Lower lobe of right lung (tissue), 2 donors: ENCODE results near the gene BIRC5. TPM values are rescaled to one million over a fixed set of nuclear protein-coding genes. Genes with fewer than 3 reads are reported as not detected.

Experiments used
- ATAC-seq, 2 donors: fragments of 200-7000 bp; cut with Tn5 transposase; one replicate each; pipeline ENCODE4 v1.9.1; 2020 to 2022; ENCODE audit warnings: mild to moderate bottlenecking in 2 of 2, moderate library complexity in 2 of 2
- DNase-seq: peaks from one replicate; pipeline ENCODE4 v3.0.0-alpha.2; 2020
- H3K27ac ChIP-seq: fragments of 200-600 bp; one replicate; pipeline ENCODE4 v1.8.0; 2022
- H3K27me3 ChIP-seq: fragments of 200-600 bp; one replicate; pipeline ENCODE4 v1.8.0; 2022; ENCODE audit warnings: low read depth
- H3K36me3 ChIP-seq: fragments of 200-600 bp; one replicate; pipeline ENCODE4 v1.8.0; 2022; ENCODE audit warnings: mild to moderate bottlenecking
- H3K4me1 ChIP-seq: fragments of 200-600 bp; one replicate; pipeline ENCODE4 v1.8.0; 2022
- H3K4me3 ChIP-seq: fragments of 200-600 bp; one replicate; pipeline ENCODE4 v1.8.0; 2022; ENCODE audit warnings: mild to moderate bottlenecking
- H3K9me3 ChIP-seq: fragments of 200-600 bp; one replicate; pipeline ENCODE4 v1.8.0; 2022
- intact Hi-C: fragments of 100-400 bp; cut with DNase I; formaldehyde crosslinking; loops from one replicate; pipeline ENCODE4 v1.11.0; 2022
- total RNA-seq: library from RNA; stranded (reverse); fragmentation: NEBNext Ultra II Directional; extraction: Animal tissue kit (Norgen Biotek cat#: 25700); gene quantifications from one replicate; pipeline ENCODE4 v1.2.1, GENCODE V29; 2021
- TF ChIP-seq, protein P1 (sequence below): fragments of 200-600 bp; IDR thresholded peaks from one replicate; pipeline ENCODE4 v1.8.0; 2022; ENCODE audit warnings: antibody characterized with exemption, mild to moderate bottlenecking
- donor health status: DM: no; HTN: yes; CAD: no; lungs with severe emphysema.

The BIRC5 gene
- total RNA-seq, 1 donor from 2014 or later = 1.8 TPM

DNA sequence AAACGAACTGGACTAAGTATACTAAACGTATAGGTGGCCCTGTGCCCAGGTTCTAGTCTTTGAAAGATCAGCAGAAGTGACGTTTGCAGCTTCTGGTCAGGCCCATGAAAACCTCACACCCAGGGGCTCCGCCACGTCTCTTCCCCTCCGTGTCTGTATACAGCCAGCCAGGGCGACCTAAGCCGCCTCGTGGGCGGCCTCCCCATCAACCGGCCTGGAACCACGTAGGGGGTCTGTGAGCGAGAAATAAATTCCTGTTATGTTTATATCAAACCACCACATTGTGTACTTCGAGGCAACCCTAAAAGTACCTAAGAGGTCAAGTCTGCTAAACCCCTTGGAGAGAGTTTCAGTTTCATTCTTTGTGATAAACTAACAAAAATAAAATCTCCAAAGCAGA lies 34.0 kb upstream of the BIRC5 start:
- ATAC-seq = no peak
- peak overlapping the region; percentile 10 for H3K4me3 ChIP-seq

GRCh38 chr17:78180508-78180907 lies 33.5 kb upstream of the BIRC5 start:
- intact Hi-C loops = no loop called here
- Histone ChIP-seq H3K27ac (peak overlapping the region; percentile 72), H3K27me3 (no peaks in the 10 kb centered on the region), H3K4me3 (peak overlapping the region; percentile 10), H3K4me1 (peaks cover 55% of the 10 kb centered on the region), H3K36me3 (no peaks in the 10 kb centered on the region), H3K9me3 (no peaks in the 10 kb centered on the region)
- ATAC-seq (no peak), DNase-seq (no peak)
- TF ChIP-seq, protein P1, sequence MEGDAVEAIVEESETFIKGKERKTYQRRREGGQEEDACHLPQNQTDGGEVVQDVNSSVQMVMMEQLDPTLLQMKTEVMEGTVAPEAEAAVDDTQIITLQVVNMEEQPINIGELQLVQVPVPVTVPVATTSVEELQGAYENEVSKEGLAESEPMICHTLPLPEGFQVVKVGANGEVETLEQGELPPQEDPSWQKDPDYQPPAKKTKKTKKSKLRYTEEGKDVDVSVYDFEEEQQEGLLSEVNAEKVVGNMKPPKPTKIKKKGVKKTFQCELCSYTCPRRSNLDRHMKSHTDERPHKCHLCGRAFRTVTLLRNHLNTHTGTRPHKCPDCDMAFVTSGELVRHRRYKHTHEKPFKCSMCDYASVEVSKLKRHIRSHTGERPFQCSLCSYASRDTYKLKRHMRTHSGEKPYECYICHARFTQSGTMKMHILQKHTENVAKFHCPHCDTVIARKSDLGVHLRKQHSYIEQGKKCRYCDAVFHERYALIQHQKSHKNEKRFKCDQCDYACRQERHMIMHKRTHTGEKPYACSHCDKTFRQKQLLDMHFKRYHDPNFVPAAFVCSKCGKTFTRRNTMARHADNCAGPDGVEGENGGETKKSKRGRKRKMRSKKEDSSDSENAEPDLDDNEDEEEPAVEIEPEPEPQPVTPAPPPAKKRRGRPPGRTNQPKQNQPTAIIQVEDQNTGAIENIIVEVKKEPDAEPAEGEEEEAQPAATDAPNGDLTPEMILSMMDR = no peak

More for the DNA sequence above, 34.0 kb upstream of the BIRC5 start:
- H3K27ac ChIP-seq = peak overlapping the region; percentile 72
- H3K27me3 ChIP-seq = no peaks in the 10 kb centered on the region
- DNase-seq = no peak
- no peaks in the 10 kb centered on the region for H3K9me3 ChIP-seq
- H3K4me1 ChIP-seq = peaks cover 55% of the 10 kb centered on the region
- TF ChIP-seq, protein P1 = no peak
- intact Hi-C loops = no loop called here
- H3K36me3 ChIP-seq = no peaks in the 10 kb centered on the region

DNA sequence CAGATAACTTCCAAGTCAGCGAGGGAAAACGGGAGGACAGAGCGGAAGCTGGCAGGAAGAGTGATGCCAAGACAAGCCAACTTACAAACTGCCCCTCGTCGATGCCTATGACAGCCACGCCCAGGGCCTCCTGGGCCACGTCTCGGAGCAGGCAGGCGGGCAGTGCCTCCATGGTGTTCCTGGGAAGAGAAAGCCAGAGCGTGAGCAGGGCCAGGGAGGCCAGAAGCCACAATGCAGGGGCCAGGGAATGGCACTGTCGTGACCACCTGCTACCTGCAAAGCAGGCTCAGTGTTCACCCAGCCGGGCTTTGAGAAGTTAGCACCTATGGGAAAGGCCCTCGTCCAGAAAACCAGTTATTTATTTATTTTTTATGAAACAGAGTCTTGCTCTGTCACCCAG lies 31.5 kb upstream of the BIRC5 start:
- Histone ChIP-seq H3K9me3 (no peaks in the 10 kb centered on the region), H3K4me3 (no peak overlapping the region), H3K27me3 (no peaks in the 10 kb centered on the region), H3K27ac (no peak overlapping the region), H3K36me3 (no peaks in the 10 kb centered on the region), H3K4me1 (peaks cover 55% of the 10 kb centered on the region)
- intact Hi-C loops = no loop called here
- ATAC-seq = no peak
- DNase-seq = no peak
- TF ChIP-seq, protein P1 = no peak

GRCh38 chr17:78183916-78184315 lies 30.1 kb upstream of the BIRC5 start:
- TF ChIP-seq, protein P1 = no peak
- no peak for ATAC-seq
- intact Hi-C loops = no loop called here
- Histone ChIP-seq H3K27ac (no peak overlapping the region), H3K4me1 (peaks cover 66% of the 10 kb centered on the region), H3K9me3 (no peaks in the 10 kb centered on the region), H3K4me3 (no peak overlapping the region), H3K36me3 (no peaks in the 10 kb centered on the region), H3K27me3 (no peaks in the 10 kb centered on the region)
- no peak for DNase-seq

GRCh38 chr17:78184351-78184750 lies 29.7 kb upstream of the BIRC5 start:
- DNase-seq (no peak), ATAC-seq (no peak)
- TF ChIP-seq, protein P1 = no peak
- Histone ChIP-seq H3K9me3 (no peaks in the 10 kb centered on the region), H3K4me1 (peaks cover 63% of the 10 kb centered on the region), H3K4me3 (no peak overlapping the region), H3K27me3 (no peaks in the 10 kb centered on the region), H3K27ac (no peak overlapping the region), H3K36me3 (no peaks in the 10 kb centered on the region)
- intact Hi-C loops = no loop called here

GRCh38 chr17:78184868-78185267 lies 29.2 kb upstream of the BIRC5 start:
- Histone ChIP-seq H3K36me3 (no peaks in the 10 kb centered on the region), H3K9me3 (no peaks in the 10 kb centered on the region), H3K27ac (no peak overlapping the region), H3K27me3 (no peaks in the 10 kb centered on the region), H3K4me1 (peaks cover 63% of the 10 kb centered on the region), H3K4me3 (no peak overlapping the region)
- TF ChIP-seq, protein P1 = no peak
- DNase-seq (no peak), ATAC-seq (peak in 1 of 2 donors; percentile 1)
- intact Hi-C loops = no loop called here
